NCI-H2171 (cell line): ENCODE data around the gene PRR16.
"Not testable (repeated sequence)": the region's sequence is repeated elsewhere in the genome, so short reads cannot be mapped to it uniquely, and the experiment has no call there.

Experiments
- DNase-seq: peaks from one replicate; lab custom pipeline; 2025; lab: John Stamatoyannopoulos, UW

Gene PRR16

GRCh38 chr5:120655828-120656435, 191.8 kb downstream of the PRR16 start:
- DNase-seq = no peak

- DNase-seq = no peak
Measured at GRCh38 chr5:120657104-120657503, 193.0 kb downstream of the PRR16 start.

GRCh38 chr5:120677481-120677880, 213.4 kb downstream of the PRR16 start:
- no peak for DNase-seq

GRCh38 chr5:120678279-120678678, 214.2 kb downstream of the PRR16 start:
- DNase-seq = no peak

GRCh38 chr5:120682851-120683250, 218.8 kb downstream of the PRR16 start:
- no peak for DNase-seq

GRCh38 chr5:120683580-120683979, 219.5 kb downstream of the PRR16 start:
- DNase-seq = no peak

- DNase-seq = no peak
Measured at GRCh38 chr5:120684213-120684612, 220.1 kb downstream of the PRR16 start.

GRCh38 chr5:120684749-120685415, 220.8 kb downstream of the PRR16 start:
- no peak for DNase-seq

GRCh38 chr5:120690621-120691407, 226.7 kb downstream of the PRR16 start:
- DNase-seq = no peak

GRCh38 chr5:120692325-120692724, 228.2 kb downstream of the PRR16 start:
- DNase-seq = no peak

- DNase-seq = no peak
Measured at GRCh38 chr5:120695368-120695880, 231.3 kb downstream of the PRR16 start.

- no peak for DNase-seq
Measured at GRCh38 chr5:120697147-120697546, 233.0 kb downstream of the PRR16 start.

GRCh38 chr5:120697670-120698327, 233.7 kb downstream of the PRR16 start:
- DNase-seq = not testable (repeated sequence)

- not testable (repeated sequence) for DNase-seq
Measured at GRCh38 chr5:120700653-120701052, 236.6 kb downstream of the PRR16 start.

GRCh38 chr5:120702817-120703538, 238.9 kb downstream of the PRR16 start:
- not testable (repeated sequence) for DNase-seq

GRCh38 chr5:120703918-120704587, 240.0 kb downstream of the PRR16 start:
- no peak for DNase-seq

- DNase-seq = no peak
Measured at GRCh38 chr5:120706877-120707276, 242.8 kb downstream of the PRR16 start.

GRCh38 chr5:120717381-120717780, 253.3 kb downstream of the PRR16 start:
- no peak for DNase-seq

- DNase-seq = no peak
Measured at GRCh38 chr5:120730214-120730613, 266.1 kb downstream of the PRR16 start.

GRCh38 chr5:120734033-120734432, 269.9 kb downstream of the PRR16 start:
- DNase-seq = no peak

GRCh38 chr5:120735076-120735475, 271.0 kb downstream of the PRR16 start:
- no peak for DNase-seq
